GM19023 (cell line): Measurements from ENCODE around the gene TENM4.
"Not testable (repeated sequence)": the region's sequence is repeated elsewhere in the genome, so short reads cannot be mapped to it uniquely, and the experiment has no call there.

Experiments used
- ATAC-seq: cut with Tn5 transposase; IDR thresholded peaks from one replicate; pipeline ENCODE4 v1.9.1; 2021; ENCODE audit warnings: mild to moderate bottlenecking, moderate library complexity; ENCODE audit not compliant: unreplicated experiment

TENM4 gene

GRCh38 chr11:78655561-78655960 is 785.3 kb downstream of the TENM4 start:
- no peak for ATAC-seq

GRCh38 chr11:78654866-78655265 is 786.0 kb downstream of the TENM4 start:
- no peak for ATAC-seq

GRCh38 chr11:78654071-78654470 is 786.8 kb downstream of the TENM4 start:
- ATAC-seq = no peak

- ATAC-seq = no peak
Measured at GRCh38 chr11:78653294-78653909, 787.4 kb downstream of the TENM4 start.

- no peak for ATAC-seq
Measured at GRCh38 chr11:78652843-78653239, 788.0 kb downstream of the TENM4 start.

- no peak for ATAC-seq
Measured at GRCh38 chr11:78651923-78652842, 788.6 kb downstream of the TENM4 start.

GRCh38 chr11:78651136-78651775 is 789.6 kb downstream of the TENM4 start:
- no peak for ATAC-seq

- no peak for ATAC-seq
Measured at GRCh38 chr11:78649361-78650215, 791.2 kb downstream of the TENM4 start.

- ATAC-seq = no peak
Measured at GRCh38 chr11:78647986-78648875, 792.6 kb downstream of the TENM4 start.

- ATAC-seq = no peak
Measured at GRCh38 chr11:78647266-78647915, 793.4 kb downstream of the TENM4 start.

- peak; percentile 68 for ATAC-seq
Measured at GRCh38 chr11:78646564-78647185, 794.2 kb downstream of the TENM4 start.

GRCh38 chr11:78645226-78646202 is 795.3 kb downstream of the TENM4 start:
- ATAC-seq = peak; percentile 71

GRCh38 chr11:78643676-78644056 is 797.2 kb downstream of the TENM4 start:
- ATAC-seq = no peak

GRCh38 chr11:78642979-78643675 is 797.7 kb downstream of the TENM4 start:
- ATAC-seq = no peak

- ATAC-seq = no peak
Measured at GRCh38 chr11:78641541-78641940, 799.3 kb downstream of the TENM4 start.

GRCh38 chr11:78638704-78639380 is 802.0 kb downstream of the TENM4 start:
- ATAC-seq = no peak

GRCh38 chr11:78637527-78637926 is 803.3 kb downstream of the TENM4 start:
- not testable (repeated sequence) for ATAC-seq
